Stimulated activated CD4-positive, alpha-beta T cell treated with anti-CD3 and anti-CD28 coated beads, Interleukin-4, amount 100 ng/mL, for 48 hours (primary cell): ENCODE data around the gene F12.
A peak's percentile ranks its signal among the peaks of the same experiment; 100 is the strongest.
"Not testable (repeated sequence)": the region's sequence is repeated elsewhere in the genome, so short reads cannot be mapped to it uniquely, and the experiment has no call there.

Experiments used
- DNase-seq, 2 donors: peaks; one replicate each; pipeline ENCODE4 v3.0.0-alpha.2; 2020; ENCODE audit warnings: low read depth in 2 of 2

F12 gene

DNA sequence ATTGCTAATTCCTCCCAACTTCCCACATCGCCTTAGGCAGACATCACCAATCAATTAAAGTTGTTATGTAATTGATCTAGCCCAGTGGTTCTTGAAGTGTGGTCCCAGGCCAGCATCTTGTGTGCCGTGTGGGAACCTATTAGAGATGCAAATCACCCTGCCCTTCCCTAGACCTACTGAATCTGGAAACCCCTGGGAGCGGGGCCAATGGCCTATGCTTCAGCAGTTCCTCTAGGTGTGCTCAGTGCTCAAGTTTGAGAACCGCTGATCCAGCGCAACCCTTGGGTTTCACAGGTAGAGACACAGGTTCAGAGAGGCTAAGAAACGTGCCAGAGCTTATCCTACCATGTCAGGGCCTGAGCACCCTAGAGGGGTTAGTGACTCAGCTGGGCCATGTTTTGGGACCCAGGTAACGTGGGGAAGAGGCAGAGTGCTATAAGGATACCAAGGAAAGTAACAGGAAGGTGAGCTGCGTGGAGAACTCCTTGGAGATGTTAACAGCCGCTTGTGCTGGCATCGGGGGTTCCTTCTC is 20.8 kb downstream of the F12 start:
- no peak for DNase-seq

DNA sequence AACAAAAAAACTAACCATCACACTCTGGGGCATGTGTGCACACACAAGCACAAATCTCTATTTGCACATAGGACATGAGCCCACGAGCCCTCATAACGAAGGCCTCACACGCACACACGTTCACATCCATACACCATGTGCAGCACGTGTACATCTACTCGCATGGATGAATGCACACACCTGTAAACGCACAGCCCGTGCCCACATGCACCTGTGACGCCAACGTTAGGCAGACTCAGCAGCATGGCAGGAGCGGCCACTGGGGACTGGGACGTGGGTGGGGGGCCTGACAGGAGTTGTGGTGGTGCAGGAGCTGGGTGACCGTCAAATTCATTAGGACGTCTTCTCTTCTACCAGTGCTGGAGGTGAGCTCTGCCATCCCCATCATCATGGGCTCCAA is 22.0 kb downstream of the F12 start:
- DNase-seq, result no peak

DNA sequence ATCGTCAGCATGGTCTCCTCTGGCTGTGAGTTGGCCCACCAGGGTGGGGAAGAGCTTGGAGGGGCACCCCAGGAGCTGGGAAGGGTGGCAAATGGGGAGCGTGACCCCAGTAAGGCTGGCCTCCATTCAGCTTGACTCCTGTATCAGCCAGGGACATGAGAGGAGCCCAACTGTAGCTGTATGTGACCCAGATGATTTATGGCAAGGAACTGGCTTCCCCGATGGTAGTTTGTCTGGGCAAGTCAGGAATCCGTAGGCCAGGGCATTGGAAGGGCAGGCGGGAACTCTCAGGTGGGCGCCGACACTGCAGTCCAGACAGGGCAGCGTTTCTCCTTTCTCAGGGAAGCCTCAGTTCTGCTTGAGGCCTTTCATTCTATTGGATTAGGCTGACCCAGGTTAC is 22.8 kb downstream of the F12 start:
- DNase-seq, result no peak

DNA sequence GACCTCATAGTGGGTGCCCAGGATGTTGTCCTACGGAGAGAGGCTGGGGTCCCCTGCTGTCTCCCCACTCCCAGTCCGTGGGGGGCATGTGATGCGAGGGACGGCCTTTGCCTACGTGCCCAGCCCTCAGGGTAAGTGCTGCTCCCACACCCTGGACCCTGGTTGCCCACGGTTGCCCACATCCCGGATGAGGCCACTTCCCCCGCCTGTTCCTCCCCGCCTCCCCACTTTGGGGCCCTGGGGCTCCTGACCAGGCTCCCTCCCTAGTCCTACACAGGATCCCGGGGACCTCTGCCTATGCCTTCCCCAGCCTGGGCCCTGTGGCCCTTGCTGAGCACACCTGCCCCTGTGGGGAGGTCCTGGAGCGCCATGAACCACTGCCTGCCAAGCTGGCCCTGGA is 23.6 kb downstream of the F12 start:
- DNase-seq, result no peak

DNA sequence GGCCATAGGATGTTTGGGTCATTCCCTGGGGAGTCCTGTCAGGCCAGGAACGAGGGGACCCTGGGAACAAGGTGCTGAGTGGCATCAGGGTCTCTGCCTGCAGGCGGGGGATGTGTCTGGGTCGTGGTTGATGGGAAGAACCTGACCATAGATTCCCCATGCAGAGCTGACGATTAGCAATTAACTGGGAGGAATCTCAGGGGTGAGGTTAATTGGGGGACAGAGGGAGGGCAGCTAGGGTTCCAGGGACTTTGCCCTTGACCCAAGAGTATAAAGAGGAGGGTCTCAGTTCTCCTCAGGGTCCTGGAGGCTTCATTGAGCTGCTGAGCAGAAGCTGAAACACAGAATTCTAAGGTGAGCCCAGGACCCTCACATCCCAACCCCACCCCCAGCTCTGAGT is 25.2 kb downstream of the F12 start, which contains the start of gene SLC34A1:
Gene SLC34A1 (plus strand): TSS at position 301 of the 400 bp plus-strand sequence. CDS start 1,308 bp downstream, outside the sequence.
- no peak for DNase-seq

- no peak for DNase-seq
Observed at GRCh38 chr5:177383181-177383580, 26.2 kb downstream of the F12 start.

DNA sequence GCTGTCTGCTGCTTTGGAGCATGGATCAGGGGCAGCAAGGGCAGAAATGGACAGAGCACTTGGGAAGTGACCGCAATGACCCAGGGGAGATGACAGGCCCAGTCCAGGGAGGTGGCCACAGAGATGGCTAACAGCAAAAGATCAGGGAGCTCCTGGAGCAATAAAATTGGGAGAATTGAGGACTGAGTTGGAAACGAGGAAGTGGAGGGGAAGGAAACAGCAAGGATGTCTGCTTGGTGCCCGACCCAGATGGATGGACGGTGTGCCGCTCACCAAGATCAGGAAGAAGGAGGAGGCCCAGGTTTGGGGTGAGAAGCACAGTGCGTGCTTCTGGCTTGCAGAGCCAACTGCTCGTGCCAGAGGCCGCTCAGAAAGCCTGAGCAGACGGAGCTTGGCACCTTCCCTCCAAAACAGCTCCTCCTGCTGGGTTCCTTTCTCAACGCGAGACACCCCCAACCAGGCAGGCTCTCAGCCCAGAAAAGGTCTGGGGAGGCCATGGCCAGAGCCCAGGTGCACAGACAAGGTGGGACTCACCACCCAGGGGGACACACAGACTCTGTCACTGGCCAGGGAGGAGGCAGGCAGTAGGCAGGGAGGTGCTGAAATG is 26.8 kb downstream of the F12 start:
- no peak for DNase-seq

DNA sequence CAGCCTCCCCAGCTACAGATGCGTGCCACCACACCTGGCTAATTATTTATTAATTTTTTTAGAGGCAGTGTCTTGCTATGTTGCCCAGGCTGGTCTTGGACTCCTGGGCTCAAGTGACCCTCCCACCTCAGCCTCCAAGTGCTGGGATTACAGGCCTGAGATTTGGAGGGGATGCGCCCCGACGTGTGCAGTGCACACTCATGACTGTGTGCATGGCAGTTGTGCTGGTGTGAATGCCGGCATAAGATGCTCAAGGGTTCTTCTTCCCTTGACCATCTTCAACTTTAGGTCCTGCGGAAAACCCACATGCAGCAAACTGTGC is 28.6 kb downstream of the F12 start:
- no peak for DNase-seq

DNA sequence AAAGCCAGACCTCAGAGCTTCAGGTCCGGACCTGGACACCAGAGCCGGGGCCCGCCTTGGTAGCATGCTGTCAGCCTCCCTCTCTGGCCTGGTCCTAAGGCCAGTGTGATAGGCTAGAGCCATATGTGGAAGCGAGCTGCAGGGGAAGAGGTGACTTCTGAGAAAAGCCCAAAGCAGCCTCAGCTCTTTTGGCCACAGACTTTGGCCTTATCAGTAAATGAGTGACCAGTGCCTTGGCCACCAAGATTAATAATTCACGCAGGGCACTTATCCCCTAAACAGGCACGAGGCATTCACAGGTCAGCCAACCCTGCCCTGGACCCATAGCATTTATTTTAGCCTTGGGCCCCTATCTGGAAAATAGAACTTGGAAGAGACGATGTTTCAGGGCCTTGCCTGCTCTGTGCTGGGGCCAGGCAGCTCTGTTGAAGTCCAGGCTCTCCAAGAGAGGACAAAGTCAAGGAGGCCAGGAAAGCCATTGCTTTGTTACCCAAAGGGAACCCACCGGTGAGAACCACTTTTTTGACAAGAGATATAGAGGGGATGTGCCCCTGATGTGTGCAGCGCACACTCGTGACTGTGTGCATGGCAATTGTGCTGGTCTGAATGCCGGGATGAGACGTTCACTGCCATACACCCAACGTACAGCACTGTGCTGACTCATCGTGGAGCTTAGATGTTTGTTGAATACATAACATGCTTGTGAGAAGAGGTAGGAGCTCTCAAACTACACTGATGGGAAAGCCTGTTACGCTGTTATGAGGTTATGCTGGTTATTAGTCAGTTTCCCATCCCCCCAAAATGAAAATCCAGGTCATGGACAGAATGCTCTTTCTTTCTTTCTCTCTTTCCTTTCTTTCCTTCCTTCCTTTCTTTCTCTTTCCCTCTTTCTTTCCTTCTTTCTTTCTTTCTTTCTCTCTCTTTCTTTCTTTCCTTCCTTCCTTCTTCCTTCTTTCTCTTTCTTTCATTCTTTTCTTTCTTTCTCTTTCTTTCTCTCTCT is 30.2 kb downstream of the F12 start:
- DNase-seq, result no peak

- no peak for DNase-seq
Observed at GRCh38 chr5:177377851-177378776, 31.2 kb downstream of the F12 start.

DNA sequence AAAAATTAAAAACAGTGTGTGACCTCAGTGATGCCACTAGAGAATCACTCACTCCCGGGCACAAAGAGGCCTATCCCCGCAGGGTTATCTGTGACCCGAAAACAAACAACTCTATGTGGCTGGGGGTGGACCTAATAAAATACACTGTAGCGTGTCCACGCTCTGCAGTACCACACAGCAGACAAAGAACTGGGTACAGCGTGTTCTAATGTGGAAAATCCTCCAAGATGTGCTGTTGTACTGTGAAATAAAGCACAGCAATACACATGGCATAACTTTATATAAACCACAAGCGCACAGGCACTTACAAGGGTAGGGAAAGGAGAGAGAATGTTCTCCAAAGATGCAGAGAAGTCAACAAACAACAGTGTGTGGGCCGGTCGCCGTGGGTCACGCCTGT is 33.3 kb downstream of the F12 start:
- no peak for DNase-seq

DNA sequence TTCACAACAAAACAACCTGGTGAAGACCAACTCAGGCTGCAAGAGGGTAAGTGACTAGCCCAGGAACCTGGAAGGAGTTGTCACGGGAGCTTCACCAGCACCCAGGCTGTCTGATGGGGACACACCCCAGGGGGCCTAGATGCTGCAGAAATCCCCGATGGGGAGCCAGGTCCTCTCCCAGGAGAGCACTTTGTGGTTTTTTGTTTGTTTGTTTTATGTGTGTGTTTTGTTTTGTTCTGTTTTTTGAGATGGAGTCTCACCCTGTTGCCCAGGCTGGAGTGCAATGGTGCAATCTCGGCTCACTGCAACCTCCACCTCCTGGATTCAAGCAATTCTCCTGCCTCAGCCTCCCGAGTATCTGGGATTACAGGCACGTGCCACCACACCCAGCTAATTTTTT is 33.8 kb downstream of the F12 start:
- DNase-seq, result not testable (repeated sequence)

DNA sequence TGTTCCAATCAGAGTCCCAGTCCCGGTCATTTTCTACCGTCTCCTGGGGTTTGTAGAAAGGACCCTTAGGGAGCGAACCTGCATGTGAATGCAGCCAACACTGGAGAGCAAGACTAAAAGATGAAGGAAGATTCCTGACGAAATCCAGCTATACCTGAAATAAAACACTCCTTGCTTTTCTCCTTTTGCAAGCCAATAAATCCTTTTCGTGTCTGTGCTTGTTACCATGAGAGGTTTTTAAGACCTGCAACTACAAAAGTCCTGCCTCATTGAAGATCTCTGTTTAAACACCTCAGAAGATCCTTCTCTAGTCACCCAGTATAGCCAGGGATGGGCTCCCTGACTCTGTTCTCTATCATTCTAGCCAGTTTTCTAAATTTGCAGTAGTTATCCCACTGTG is 35.2 kb downstream of the F12 start:
- DNase-seq, result no peak

GRCh38 chr5:177373806-177374205 is 35.6 kb downstream of the F12 start:
- DNase-seq, result no peak

DNA sequence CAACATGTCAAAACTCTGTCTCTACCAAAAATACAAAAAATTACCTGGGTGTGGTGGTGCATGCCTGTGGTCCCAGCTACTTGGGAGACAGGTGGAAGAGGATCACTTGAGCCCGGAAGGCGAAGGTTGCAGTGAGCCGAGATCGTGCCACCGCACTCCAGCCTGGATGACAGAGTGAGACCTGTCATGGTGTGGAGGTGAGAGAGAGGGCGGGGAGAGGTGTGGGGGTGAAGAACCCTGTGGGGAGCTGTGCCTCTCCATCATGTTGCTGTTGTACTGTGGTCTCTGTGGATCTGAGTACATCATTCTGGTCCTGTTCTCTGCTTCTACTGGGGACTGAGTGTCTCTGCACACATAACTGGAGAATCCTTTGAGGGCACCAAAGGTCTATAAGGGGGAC is 36.5 kb downstream of the F12 start:
- no peak for DNase-seq

DNA sequence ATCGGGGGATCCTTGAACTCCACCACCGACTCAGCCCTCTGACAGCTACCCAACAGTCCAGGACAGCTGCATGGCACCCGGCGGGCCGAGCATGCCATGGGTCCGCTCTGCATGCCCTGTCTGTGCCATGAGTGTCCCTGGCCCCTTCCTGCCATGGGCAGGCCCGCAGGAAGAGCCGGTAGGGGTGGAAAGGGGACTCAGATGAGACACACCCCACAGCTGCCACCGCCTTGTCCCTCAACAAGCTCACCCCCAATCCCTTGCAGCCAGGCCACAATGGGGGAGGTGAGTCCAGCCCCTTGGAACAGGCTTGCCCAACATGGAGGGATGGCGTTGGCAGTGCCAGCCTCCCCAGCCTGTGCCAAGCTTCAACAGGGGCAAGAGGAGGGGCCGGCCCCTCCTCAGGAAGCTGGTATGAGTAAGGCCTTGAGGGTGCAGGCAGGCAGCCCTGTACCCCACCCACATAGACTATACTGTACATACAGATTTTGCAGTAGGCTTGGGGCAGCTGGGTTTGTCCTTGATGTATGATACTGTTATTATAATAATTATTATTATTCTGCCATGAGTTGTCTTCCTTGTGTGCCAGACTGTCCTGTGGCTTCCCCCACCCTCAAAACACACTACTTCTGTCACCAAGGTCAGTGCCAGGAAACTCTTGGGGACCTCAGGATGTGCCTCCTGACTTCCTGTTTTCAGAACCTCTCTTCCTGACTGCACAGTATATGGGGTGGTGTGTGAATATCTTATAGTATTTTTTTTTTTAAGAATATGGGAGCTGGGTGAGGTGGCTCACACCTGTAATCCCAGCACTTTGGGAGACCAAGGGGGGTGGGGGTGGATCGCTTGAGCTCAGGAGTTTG is 37.1 kb downstream of the F12 start:
- no peak for DNase-seq

DNA sequence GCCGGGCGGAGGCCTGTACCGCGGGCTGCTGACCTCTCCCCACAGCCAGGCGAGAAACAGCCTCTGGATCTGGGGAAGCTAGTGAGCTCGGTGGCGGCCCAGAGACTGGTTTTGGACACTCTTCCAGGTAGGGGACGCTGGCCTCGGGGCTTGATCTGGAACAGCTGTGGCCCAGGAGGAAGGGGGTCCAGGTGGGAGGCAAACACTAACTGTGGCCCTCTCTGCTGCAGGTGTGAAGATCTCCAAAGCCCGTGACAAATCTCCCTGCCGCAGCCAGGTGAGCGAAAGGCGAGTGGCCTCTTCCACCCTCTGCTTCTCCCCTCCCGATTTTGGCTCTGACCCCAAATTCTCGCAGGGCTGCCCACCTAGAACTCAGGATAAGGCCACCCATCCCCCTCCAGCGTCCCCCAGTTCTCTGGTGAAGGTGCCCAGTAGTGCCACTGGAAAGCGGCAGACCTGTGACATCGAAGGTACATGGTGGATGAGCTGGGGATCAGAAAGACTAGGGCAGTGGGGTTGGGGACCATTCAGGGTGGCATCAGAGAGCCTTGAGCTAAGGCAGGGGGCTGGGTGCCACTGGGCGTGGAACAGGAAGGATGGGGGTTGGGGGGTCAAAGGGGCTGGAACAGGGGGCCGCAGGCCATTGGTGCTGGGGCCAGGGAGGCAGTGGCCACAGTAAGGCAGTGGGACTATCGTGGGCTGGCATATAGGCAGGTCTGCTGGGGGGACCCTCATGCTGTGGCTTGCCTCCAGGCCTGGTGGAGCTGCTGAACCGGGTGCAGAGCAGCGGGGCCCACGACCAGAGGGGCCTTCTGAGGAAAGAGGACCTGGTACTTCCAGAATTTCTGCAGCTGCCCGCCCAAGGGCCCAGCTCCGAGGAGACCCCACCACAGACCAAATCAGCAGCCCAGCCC is 38.0 kb downstream of the F12 start:
- DNase-seq, result no peak

- DNase-seq, result peak in 1 of 2 donors; percentile 58
Observed at GRCh38 chr5:177370488-177371119, 38.8 kb downstream of the F12 start.
